ENCODE measurements around the gene PKD1.
"Not testable (repeated sequence)": the region's sequence is repeated elsewhere in the genome, so short reads cannot be mapped to it uniquely, and the experiment has no call there.

PKD1 gene

GRCh38 chr16:2149630-2150417 is 14.1 kb upstream of the PKD1 start:
- no peak for DNase-seq

- DNase-seq, result peak in 1 of 2 donors; percentile 18
Observed at GRCh38 chr16:2148714-2149629, 13.3 kb upstream of the PKD1 start.

GRCh38 chr16:2147981-2148671 is 12.4 kb upstream of the PKD1 start, which contains the start of gene RAB26:
RAB26 (plus strand) TSS chr16:2148625; CDS start chr16:2148784, 159 bp downstream.
- peak; percentile 39 to 52 for DNase-seq

DNA sequence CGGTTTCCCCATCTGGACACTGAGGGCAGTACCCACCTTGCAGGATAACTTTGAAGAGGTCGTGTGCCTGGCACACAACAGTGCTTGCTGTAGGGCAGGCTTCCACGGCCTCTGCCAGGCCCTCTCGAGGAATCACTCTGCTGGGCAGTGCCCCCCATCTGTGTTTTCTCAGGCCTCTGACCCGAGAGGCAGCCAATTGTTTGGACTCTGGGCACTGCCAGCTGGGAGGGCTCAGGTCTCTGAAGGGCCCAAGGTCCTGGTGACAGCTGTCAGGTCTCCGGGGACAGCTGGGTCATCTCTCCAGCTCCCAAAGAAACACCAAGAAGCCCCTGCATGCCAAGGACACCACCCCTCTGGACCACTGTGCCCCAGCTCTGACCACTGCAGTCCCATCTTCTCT is 11.7 kb upstream of the PKD1 start:
- no peak for DNase-seq

DNA sequence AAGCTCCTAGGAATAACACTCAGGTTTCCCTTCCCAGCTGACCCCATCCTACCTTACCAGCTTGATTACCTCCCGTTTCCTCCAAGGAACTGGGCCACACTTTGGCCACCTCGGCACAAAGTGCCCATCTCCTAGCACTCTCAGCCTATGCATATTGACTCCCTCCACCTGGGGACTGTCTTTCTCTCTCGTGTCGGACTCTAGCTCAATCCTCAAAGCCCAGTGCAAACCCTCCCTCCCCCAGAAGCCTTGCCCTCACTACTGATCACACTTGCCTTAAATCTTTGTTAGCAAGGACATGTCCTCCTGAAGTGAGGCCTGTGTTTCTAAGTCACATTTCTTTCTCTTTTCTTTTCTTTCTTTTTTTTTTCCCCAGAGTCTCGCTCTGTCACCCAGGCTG is 10.1 kb upstream of the PKD1 start:
- no peak for DNase-seq

DNA sequence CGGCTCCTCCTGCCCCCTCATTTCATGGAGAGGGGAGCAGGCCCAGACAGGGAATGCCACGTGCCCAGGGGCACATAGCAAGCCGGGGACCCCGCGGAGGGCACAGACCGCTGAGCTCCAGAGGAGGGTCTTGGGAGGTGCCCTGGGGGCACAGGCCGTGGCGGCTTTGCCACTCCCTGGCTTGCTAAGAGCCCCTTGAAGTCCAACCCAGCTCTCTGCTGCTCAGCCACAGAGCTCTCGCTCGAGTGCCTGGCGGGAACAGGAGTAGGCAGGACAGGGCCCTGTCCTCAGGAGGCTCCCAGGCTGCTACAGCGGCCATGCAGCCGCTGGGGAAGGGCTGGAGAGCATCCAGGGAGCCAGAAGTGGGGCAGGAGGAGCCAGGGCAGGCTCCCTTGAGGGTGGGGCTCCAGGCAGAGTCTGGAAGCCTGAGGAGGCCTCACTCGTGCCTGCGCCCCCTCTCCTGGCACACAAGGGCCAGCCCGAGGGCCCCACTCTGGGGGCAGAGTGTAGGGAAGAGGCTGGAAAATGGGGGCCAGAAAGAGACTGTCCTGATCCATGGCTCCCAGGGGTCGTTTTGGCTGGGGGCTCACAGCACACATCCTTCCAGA is 8.3 kb upstream of the PKD1 start:
- DNase-seq, result no peak

- DNase-seq, result no peak
Observed at GRCh38 chr16:2142942-2143877, 7.5 kb upstream of the PKD1 start.

- DNase-seq, result not testable (repeated sequence)
Observed at GRCh38 chr16:2135071-2135470, 627 bp downstream of the PKD1 start.

DNA sequence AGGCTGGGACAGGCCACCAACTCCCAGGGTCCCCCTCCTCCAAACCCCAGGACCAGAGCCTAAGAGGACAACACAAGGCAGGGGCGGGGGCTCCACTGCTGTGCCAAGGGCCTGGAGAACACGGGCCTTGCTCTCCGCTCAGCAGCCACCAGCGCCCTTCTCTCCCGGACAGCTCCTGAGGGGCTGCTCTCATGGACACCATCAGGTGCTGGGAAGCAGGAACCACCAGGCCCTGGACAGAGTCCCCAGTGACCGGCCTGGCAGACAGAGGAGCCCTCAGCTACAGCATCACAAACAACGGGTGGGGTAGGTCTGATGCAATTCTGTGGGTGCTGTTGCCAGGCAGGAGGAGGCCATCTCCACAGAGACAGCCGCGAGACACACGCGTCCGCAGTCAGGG is 1.9 kb downstream of the PKD1 start:
- not testable (repeated sequence) for DNase-seq

DNA sequence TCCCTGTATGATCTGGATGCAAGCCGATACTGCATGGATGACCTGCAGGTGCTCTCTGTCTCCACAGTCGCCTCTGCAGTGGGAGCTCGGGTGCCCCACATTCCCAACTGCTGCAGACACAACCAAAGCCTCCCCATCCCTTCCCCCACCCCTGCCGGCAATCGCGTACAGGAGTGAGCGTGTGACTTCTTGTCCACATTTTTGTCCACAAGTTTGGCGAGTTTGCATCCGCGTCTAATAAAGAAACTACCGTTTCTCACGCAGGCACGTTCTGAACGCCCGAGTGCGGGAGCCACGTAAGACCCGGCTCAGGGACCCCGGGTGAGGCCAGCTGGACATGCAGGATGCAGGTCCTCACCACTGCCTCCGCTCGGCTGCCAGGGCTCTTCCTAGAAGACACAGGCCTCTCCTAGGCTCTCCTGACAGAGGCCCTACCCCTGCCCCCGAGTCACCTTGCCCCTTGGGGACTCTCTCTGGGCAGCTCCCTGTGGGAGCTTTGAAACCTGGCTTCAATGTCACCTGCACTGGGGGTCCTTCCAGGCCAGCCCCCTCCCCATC is 5.7 kb downstream of the PKD1 start:
- DNase-seq, result not testable (repeated sequence)

GRCh38 chr16:2129251-2129650 is 6.4 kb downstream of the PKD1 start:
- DNase-seq, result not testable (repeated sequence)

- peak; percentile 47 to 53 for DNase-seq
Observed at GRCh38 chr16:2127630-2128280, 7.9 kb downstream of the PKD1 start.

DNA sequence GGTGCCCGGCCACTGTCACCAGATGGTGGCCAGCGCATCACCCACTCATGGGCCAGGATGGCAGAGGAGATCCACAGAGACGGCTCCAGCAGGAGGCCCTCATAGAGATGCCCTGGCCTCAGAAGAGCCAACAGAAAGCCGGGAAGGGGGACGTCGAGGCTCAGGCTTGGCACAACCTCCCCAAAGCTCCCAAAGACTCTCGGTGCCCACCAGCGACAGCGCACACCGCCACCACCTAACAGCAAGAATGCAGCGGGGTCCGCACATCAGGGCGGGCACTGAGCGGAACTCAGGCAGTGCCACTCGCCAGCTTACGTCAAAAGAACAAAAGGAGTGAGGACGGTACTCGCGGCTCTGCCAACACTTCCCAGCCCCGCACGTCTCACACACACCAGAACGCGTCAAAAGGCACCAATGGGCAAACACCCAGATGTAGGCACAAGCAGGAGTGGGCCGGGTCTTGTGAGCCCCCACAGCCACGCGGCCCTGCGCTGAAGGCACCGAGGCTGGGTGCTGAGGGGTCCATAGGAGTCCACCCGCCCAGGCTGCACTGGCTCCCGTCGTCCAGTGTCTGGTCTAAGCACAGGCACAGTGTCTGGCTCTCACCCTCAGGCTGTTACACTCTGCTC is 8.7 kb downstream of the PKD1 start:
- peak in 1 of 2 donors; percentile 11 for DNase-seq

DNA sequence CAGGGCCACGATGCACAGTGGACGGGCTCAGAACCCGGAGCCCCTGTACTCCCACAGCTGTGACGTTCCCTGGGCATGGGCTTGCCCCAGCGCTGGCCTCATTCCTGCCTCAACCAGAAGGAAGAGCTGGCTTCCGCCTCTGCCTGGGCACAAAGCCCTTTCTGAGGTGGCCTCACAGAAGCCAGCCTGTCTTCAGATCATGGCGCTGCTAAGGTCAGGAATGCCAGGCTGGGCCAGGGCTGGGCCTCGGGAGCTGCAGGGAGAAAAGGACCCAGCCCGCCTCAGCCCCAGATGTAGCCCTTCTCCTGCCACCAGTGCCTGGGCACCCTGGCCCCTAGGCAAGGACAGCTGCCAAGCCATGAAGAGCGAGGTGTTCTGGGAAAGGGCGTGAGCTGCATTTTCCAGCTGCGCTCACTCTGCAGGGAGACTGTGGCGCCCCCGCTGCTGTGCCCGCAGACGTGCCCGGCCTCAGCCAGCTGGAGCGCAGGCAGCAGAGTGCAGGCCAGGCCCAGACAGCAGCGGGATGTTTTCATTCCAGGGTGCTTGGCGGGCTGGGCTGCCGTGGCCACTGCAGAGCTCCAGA is 9.4 kb downstream of the PKD1 start:
- DNase-seq, result not testable (repeated sequence)

DNA sequence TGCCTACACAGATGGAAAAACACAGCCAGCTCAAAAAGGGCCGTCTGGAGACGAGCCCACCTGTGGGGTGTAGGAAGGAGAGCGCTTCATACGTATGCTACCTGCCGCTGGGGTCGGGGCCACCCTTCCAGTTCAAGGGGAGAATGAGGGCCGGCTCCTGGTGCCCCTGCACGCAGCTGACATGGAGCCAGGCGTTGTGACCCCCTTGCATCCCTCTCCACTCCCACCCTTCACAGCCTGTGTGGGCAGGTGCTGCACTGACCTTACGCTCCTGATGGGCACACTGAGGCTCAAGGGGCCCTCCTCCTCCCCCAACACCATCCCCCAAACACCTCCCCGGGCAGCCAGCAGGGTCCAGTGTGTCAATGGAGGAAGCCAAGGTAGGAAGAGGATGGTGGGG is 10.1 kb downstream of the PKD1 start:
- DNase-seq, result not testable (repeated sequence)

- DNase-seq, result not testable (repeated sequence)
Observed at GRCh38 chr16:2124694-2125444, 10.8 kb downstream of the PKD1 start.

- DNase-seq, result not testable (repeated sequence)
Observed at GRCh38 chr16:2124377-2124693, 11.4 kb downstream of the PKD1 start.

- DNase-seq, result not testable (repeated sequence)
Observed at GRCh38 chr16:2123706-2124376, 11.9 kb downstream of the PKD1 start.
